HepG2 (cell line): ENCODE results near the gene SAMD9. TPM values are rescaled to one million over a fixed set of nuclear protein-coding genes. Genes with fewer than 3 reads are reported as not detected.
A peak's percentile ranks its signal among the peaks of the same experiment; 100 is the strongest.

Experiments used
- ATAC-seq: fragments of 200-7000 bp; cut with Tn5 transposase; 3 replicates; pipeline ENCODE4 v1.9.1; 2020; ENCODE audit warnings: mild to moderate bottlenecking, moderate library complexity
- BruUV-seq: library from RNA; stranded (reverse); fragments of 400-500 nt; replicated peaks from 2 replicates; lab custom pipeline; 2021; lab: Mats Ljungman, UMichigan
- CTCF ChIA-PET: fragments of 300-600 bp; formaldehyde crosslinking; extraction: SDS; loops from one replicate; lab custom pipeline; 2021; ENCODE audit warnings: low total read pairs, inconsistent platforms, low intra/inter-chr PET ratio; lab: Yijun Ruan, JAX
- POLR2A ChIA-PET: fragments of 350-600 bp; sonication (Branson Sonifier 250); formaldehyde crosslinking; loops from one replicate; lab custom pipeline; 2020; ENCODE audit warnings: antibody characterized with exemption, inconsistent platforms; lab: Yijun Ruan, JAX
- DNase-seq: peaks from one replicate; pipeline ENCODE4 v3.0.0-alpha.2; 2015; ENCODE audit warnings: low spot score
- FAIRE-seq: peaks from 3 replicates; lab custom pipeline; 2011; peaks lifted over from hg19 to GRCh38; lab: Jason Lieb, UNC
- H2AFZ ChIP-seq: one replicate; pipeline ENCODE4 v1.6.1; 2011; ENCODE audit warnings: low read length, inconsistent platforms
- H3K27ac ChIP-seq: fragments of 300-600 bp; 3 replicates; pipeline ENCODE4 v1.8.0; 2011; ENCODE audit warnings: mixed run types, mild to moderate bottlenecking, mixed read lengths, low read length, inconsistent platforms; ENCODE audit not compliant: insufficient read depth; ENCODE audit errors: extremely low read length
- H3K27me3 ChIP-seq, 2 experiments: fragments of 200-600 bp in 1 of 2; 2 replicates in 1 of 2; 3 replicates in 1 of 2; pipeline versions ENCODE4 v1.6.0 to v1.8.0; 2011; ENCODE audit warnings: low read length in 2 of 2, mild to moderate bottlenecking in 2 of 2, moderate library complexity in 2 of 2, inconsistent platforms in 1 of 2; ENCODE audit not compliant: insufficient read depth in 2 of 2, control insufficient read depth in 1 of 2
- H3K36me3 ChIP-seq, 2 experiments: fragments of 200-600 bp in 1 of 2; replicated peaks in 1 of 2; 2 replicates in 1 of 2; 3 replicates in 1 of 2; pipeline versions ENCODE4 v1.5.1 to v1.8.0; 2011; ENCODE audit warnings: low read length in 2 of 2, inconsistent platforms in 1 of 2; ENCODE audit not compliant: insufficient read depth in 2 of 2, control insufficient read depth in 1 of 2
- H3K4me1 ChIP-seq: 2 replicates; pipeline ENCODE4 v1.5.1; 2012; ENCODE audit warnings: low read length, inconsistent platforms; ENCODE audit not compliant: insufficient read depth
- H3K4me2 ChIP-seq: 2 replicates; pipeline ENCODE4 v1.6.0; 2011; ENCODE audit warnings: low read depth, low read length, inconsistent platforms
- H3K4me3 ChIP-seq, 3 experiments: fragments of 200-600 bp in 1 of 3; sonication (generic), shearing (Covaris generic) in 1 of 3; replicated peaks in 1 of 3; 2 replicates each; pipeline ENCODE4 v1.5.1; 2011 to 2016; ENCODE audit warnings: low read length in 3 of 3, inconsistent platforms in 2 of 3, low read depth in 2 of 3, mild to moderate bottlenecking in 2 of 3, control low read depth in 1 of 3, mixed read lengths in 1 of 3; ENCODE audit not compliant: insufficient read depth in 1 of 3
- H3K79me2 ChIP-seq: one replicate; pipeline ENCODE4 v1.6.1; 2011; ENCODE audit warnings: low read length, inconsistent platforms; ENCODE audit not compliant: insufficient read depth
- H3K9ac ChIP-seq: 2 replicates; pipeline ENCODE4 v1.6.0; 2011; ENCODE audit warnings: mild to moderate bottlenecking, low read depth, low read length, inconsistent platforms; ENCODE audit not compliant: insufficient read depth
- H3K9me3 ChIP-seq: 2 replicates; pipeline ENCODE4 v1.5.1; 2012; ENCODE audit warnings: mild to moderate bottlenecking, low read length
- H4K20me1 ChIP-seq: 2 replicates; pipeline ENCODE4 v1.6.0; 2011; ENCODE audit warnings: inconsistent platforms, mild to moderate bottlenecking, low read length, moderate library complexity; ENCODE audit not compliant: insufficient read depth
- MAZ ChIP-seq, 2 experiments: sonication (generic) in 1 of 2; formaldehyde crosslinking in 1 of 2; IDR thresholded peaks; 2 replicates each; pipeline versions ENCODE4 v1.5.0 to v1.6.1; 2012 to 2020; ENCODE audit warnings: low read depth in 2 of 2, mild to moderate bottlenecking in 2 of 2, borderline replicate concordance in 1 of 2, improper control_type of control experiment in 1 of 2, low read length in 1 of 2, missing genetic modification reagents in 1 of 2, moderate library complexity in 1 of 2
- NFKB2 ChIP-seq: sonication (generic); formaldehyde crosslinking; IDR thresholded peaks from 2 replicates; pipeline ENCODE4 v1.4.0; 2020; ENCODE audit warnings: missing genetic modification reagents, borderline replicate concordance
- NRL ChIP-seq: sonication (generic); formaldehyde crosslinking; IDR thresholded peaks from 2 replicates; pipeline ENCODE4 v1.5.0; 2020; ENCODE audit warnings: missing genetic modification reagents, mild to moderate bottlenecking, moderate library complexity, borderline replicate concordance
- RBM39 ChIP-seq: fragments of 200-400 bp; formaldehyde crosslinking; IDR thresholded peaks from one replicate; pipeline ENCODE4 v1.6.1; 2018; ENCODE audit warnings: antibody characterized with exemption, mild to moderate bottlenecking, low read depth, low read length; ENCODE audit not compliant: poor library complexity, severe bottlenecking
- ZNF652 ChIP-seq: IDR thresholded peaks from 2 replicates; pipeline ENCODE4 v1.6.1; 2016; ENCODE audit warnings: low read depth, borderline replicate concordance
- ZNF660 ChIP-seq: sonication (generic); formaldehyde crosslinking; IDR thresholded peaks from 2 replicates; pipeline ENCODE4 v1.5.1; 2020; ENCODE audit warnings: mild to moderate bottlenecking, low read depth, missing genetic modification reagents, borderline replicate concordance
- ZNF83 ChIP-seq: sonication (generic); formaldehyde crosslinking; IDR thresholded peaks from 2 replicates; pipeline ENCODE4 v1.4.0; 2020; ENCODE audit warnings: missing genetic modification reagents, mild to moderate bottlenecking, borderline replicate concordance
- WGBS: methylation state at CpG from one replicate; pipeline ENCODE4 v1.1.6; 2017; ENCODE audit warnings: low lambda C conversion rate; 5-methylcytosine and 5-hydroxymethylcytosine counted together
- in situ Hi-C: cut with HindIII; loops from 2 replicates; pipeline ENCODE4 v1.10.0; 2017; ENCODE audit warnings: low pct_unique_long_range_greater_than_20kb; ENCODE audit not compliant: extremely low pct_ligation_motif_present
- intact Hi-C: fragments of 100-400 bp; cut with micrococcal nuclease; formaldehyde crosslinking; loops from one replicate; pipeline ENCODE4 v1.10.0; 2022; ENCODE audit not compliant: unreplicated experiment
- polyA plus RNA-seq, 8 experiments: library from polyadenylated mRNA; depleted of rRNA in 3 of 8; stranded (reverse) in 7 of 8; unstranded in 1 of 8; fragments of >200 nt; fragmentation: Illumina TruSeq in 4 of 8; extraction: Trizol in 4 of 8; gene quantifications; 2 replicates each; pipeline versions ENCODE4 v1.2.1 to v1.2.3, GENCODE V29; 2011 to 2016; ENCODE audit warnings: low read depth in 4 of 8, missing spikeins in 1 of 8, mixed read lengths in 1 of 8; ENCODE audit not compliant: insufficient read depth in 1 of 8
- total RNA-seq, 5 experiments: library from RNA; depleted of rRNA; stranded (reverse); fragments of >200 nt; fragmentation: Illumina TruSeq; extraction: Trizol; gene quantifications; 2 replicates each; pipeline ENCODE4 v1.2.3, GENCODE V29; 2016; ENCODE audit warnings: low read depth in 1 of 5
- TF ChIP-seq, protein P1 (sequence below), 2 experiments: sonication (generic) in 1 of 2; formaldehyde crosslinking in 1 of 2; IDR thresholded peaks; 2 replicates each; pipeline versions ENCODE4 v1.5.1 to v1.6.1; 2011 to 2020; ENCODE audit warnings: borderline replicate concordance in 1 of 2, low read depth in 1 of 2, low read length in 1 of 2, mild to moderate bottlenecking in 1 of 2, missing genetic modification reagents in 1 of 2, moderate library complexity in 1 of 2
- TF ChIP-seq, protein P2 (sequence below): sonication (generic); formaldehyde crosslinking; IDR thresholded peaks from 2 replicates; pipeline ENCODE4 v1.5.0; 2020; ENCODE audit warnings: mild to moderate bottlenecking, missing genetic modification reagents

Gene SAMD9
- total and polyA plus RNA-seq, 2 of the 13 experiments (the other 11 are each of a cell fraction or from before 2014, with no cell fraction given): 0.08 to 1.5 TPM

DNA sequence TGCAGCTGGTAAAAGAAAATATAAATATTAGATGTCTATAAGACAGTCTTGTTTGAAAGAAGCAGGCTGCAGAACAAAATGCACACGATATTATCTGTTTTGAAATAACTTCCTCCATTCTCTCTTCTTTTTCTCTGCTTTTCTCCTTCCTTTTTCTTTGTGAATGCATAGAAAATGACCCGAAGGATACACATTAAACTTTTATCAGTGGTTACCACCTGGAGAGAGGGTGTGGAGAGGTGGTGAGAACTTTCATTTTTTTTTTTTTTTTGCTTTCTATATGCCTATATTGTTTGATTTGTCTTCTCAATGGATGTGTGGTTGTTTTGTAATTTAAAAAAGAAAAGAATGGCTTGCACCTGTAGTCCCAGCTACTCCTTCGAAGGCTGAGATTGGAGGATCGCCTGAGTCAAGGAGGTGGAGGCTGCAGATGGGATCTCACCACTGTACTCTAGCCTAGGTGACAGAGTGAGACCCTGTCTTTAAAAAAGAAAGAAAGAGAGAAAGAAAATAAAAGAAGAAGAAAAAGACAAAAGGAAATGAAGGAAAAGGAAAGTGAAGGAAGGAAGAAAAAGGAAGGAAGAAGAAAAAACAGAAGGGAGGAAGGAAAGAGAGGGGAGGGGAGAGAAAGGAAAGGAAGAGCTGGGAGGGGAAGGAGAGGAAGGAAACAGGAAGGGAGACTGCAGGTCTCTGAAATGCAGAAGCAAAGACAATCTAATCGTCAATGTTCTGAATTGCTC is 64.4 kb downstream of the SAMD9 start:
- TF ChIP-seq ZNF652 (CRISPR knock-in tag): 0 out of 2 replicates have a peak, but pooled peaks have one; percentile 2
- no peak for TF ChIP-seq ZNF83 (CRISPR knock-in tag)
- BruUV-seq: no TSS peak
- 39% methylated on average over 5 of the region's 5 CpGs for WGBS
- intact Hi-C loops (loop anchor here (10.0 kb wide), 2 partner anchors 359 to 589 kb away; no protein-coding TSS in a partner anchor), in situ Hi-C loops (loop anchor here (10.0 to 25.0 kb wide), 3 partner anchors 219 to 616 kb away; partner anchors contain the start of genes CDK6 and GATAD1)
- Histone ChIP-seq H2AFZ (no peak overlapping the region), H3K27me3 (no peaks in the 10 kb centered on the region), H3K9me3 (no peaks in the 10 kb centered on the region), H3K79me2 (no peaks in the 10 kb centered on the region), H3K36me3 (no peaks in the 10 kb centered on the region), H3K4me2 (no peak overlapping the region), H3K9ac (no peak overlapping the region), H4K20me1 (no peaks in the 10 kb centered on the region), H3K4me3 (no peak overlapping the region), H3K27ac (no peak overlapping the region), H3K4me1 (peaks cover 10% of the 10 kb centered on the region; the same call in 1 of the 2 replicates)
- CTCF ChIA-PET: no interaction called here
- POLR2A ChIA-PET: no interaction called here
- no peak for FAIRE-seq
- no peak for DNase-seq
- no peak for ATAC-seq

DNA sequence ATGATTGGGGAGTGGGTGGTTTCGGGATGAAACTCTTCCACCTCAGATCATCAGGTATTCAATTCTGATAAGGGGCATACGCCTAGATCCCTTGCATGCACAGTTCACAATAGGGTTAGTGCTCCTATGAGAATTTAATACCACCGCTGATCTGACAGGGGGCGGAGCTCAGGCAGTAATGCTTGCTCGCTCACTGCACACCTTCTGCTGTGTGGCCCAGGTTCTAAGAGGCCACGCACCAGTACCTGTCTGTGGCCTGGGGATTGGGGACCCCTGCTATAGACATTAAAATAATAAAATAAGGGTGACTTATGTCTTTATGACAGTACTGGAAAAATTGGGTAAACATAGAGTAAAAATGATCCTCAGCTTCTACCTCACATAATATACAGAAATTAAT is 66.1 kb downstream of the SAMD9 start:
- ChIA-PET POLR2A (no interaction called here), CTCF (no interaction called here)
- Histone ChIP-seq H4K20me1 (no peaks in the 10 kb centered on the region), H3K79me2 (no peaks in the 10 kb centered on the region), H3K4me3 (no peak overlapping the region), H2AFZ (no peak overlapping the region), H3K9ac (no peak overlapping the region), H3K27ac (no peak overlapping the region), H3K9me3 (no peaks in the 10 kb centered on the region), H3K36me3 (no peaks in the 10 kb centered on the region), H3K4me2 (no peak overlapping the region), H3K27me3 (no peaks in the 10 kb centered on the region), H3K4me1 (peaks cover 25% of the 10 kb centered on the region)
- intact Hi-C loops (loop anchor here (10.0 kb wide), 2 partner anchors 357 to 587 kb away; no protein-coding TSS in a partner anchor), in situ Hi-C loops (loop anchor here (10.0 to 25.0 kb wide), 3 partner anchors 217 to 614 kb away; partner anchors contain the start of genes CDK6 and GATAD1)
- BruUV-seq: no TSS peak
- FAIRE-seq: no peak
- ATAC-seq: no peak
- WGBS: 66% methylated on average over 6 of the region's 6 CpGs
- no peak for DNase-seq
- no peak for TF ChIP-seq RBM39
- no peak for TF ChIP-seq MAZ (IDR thresholded peaks at IDR 0.05; ENCODE audit: borderline replicate concordance, low read depth, low read length)
- no peak for TF ChIP-seq MAZ (CRISPR knock-in tag; IDR thresholded peaks at IDR 0.05; ENCODE audit: low read depth)
- TF ChIP-seq, protein P1, sequence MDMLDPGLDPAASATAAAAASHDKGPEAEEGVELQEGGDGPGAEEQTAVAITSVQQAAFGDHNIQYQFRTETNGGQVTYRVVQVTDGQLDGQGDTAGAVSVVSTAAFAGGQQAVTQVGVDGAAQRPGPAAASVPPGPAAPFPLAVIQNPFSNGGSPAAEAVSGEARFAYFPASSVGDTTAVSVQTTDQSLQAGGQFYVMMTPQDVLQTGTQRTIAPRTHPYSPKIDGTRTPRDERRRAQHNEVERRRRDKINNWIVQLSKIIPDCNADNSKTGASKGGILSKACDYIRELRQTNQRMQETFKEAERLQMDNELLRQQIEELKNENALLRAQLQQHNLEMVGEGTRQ (IDR thresholded peaks at IDR 0.05; ENCODE audit: low read depth, low read length): no peak
- TF ChIP-seq, protein P1 (CRISPR knock-in tag; IDR thresholded peaks at IDR 0.05; ENCODE audit: borderline replicate concordance): no peak
- no peak for TF ChIP-seq NFKB2 (CRISPR knock-in tag)
- TF ChIP-seq, protein P2, sequence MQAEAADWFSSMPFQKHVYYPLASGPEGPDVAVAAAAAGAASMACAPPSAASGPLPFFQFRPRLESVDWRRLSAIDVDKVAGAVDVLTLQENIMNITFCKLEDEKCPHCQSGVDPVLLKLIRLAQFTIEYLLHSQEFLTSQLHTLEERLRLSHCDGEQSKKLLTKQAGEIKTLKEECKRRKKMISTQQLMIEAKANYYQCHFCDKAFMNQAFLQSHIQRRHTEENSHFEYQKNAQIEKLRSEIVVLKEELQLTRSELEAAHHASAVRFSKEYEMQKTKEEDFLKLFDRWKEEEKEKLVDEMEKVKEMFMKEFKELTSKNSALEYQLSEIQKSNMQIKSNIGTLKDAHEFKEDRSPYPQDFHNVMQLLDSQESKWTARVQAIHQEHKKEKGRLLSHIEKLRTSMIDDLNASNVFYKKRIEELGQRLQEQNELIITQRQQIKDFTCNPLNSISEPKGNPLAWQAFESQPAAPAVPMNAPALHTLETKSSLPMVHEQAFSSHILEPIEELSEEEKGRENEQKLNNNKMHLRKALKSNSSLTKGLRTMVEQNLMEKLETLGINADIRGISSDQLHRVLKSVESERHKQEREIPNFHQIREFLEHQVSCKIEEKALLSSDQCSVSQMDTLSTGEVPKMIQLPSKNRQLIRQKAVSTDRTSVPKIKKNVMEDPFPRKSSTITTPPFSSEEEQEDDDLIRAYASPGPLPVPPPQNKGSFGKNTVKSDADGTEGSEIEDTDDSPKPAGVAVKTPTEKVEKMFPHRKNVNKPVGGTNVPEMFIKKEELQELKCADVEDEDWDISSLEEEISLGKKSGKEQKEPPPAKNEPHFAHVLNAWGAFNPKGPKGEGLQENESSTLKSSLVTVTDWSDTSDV (CRISPR knock-in tag): no peak
- TF ChIP-seq NRL (CRISPR knock-in tag): no peak
- TF ChIP-seq ZNF660: no peak
